ENCODE data around the gene IL20RB.
"Not testable (repeated sequence)": the region's sequence is repeated elsewhere in the genome, so short reads cannot be mapped to it uniquely, and the experiment has no call there.

IL20RB gene

GRCh38 chr3:136982520-136983138, 24.8 kb downstream of the IL20RB start:
- DNase-seq (ENCODE audit: low spot score), result no peak
- FAIRE-seq, result no peak

- DNase-seq (ENCODE audit: low spot score) (no peak), FAIRE-seq (no peak)
Measured at GRCh38 chr3:136984837-136985236, 27.1 kb downstream of the IL20RB start.

GRCh38 chr3:136987398-136987980, 29.7 kb downstream of the IL20RB start:
- not testable (repeated sequence) for DNase-seq (ENCODE audit: low spot score); FAIRE-seq

- FAIRE-seq (no peak), DNase-seq (ENCODE audit: low spot score) (no peak)
Measured at GRCh38 chr3:136988651-136989050, 30.9 kb downstream of the IL20RB start.

- FAIRE-seq, result no peak
- DNase-seq (ENCODE audit: low spot score), result no peak
Measured at GRCh38 chr3:136989781-136990524, 32.2 kb downstream of the IL20RB start.

GRCh38 chr3:136990826-136991225, 33.0 kb downstream of the IL20RB start:
- no peak for DNase-seq (ENCODE audit: low spot score)
- FAIRE-seq, result no peak

- DNase-seq (ENCODE audit: low spot score) (no peak), FAIRE-seq (no peak)
Measured at GRCh38 chr3:136992115-136992514, 34.3 kb downstream of the IL20RB start.

GRCh38 chr3:136994772-136995516, 37.2 kb downstream of the IL20RB start:
- FAIRE-seq (peak; percentile 14), DNase-seq (ENCODE audit: low spot score) (peak; percentile 17)

GRCh38 chr3:136995652-136996051, 37.9 kb downstream of the IL20RB start:
- FAIRE-seq (no peak), DNase-seq (ENCODE audit: low spot score) (no peak)

GRCh38 chr3:137000039-137000438, 42.3 kb downstream of the IL20RB start:
- DNase-seq (ENCODE audit: low spot score), result no peak
- FAIRE-seq, result no peak

- FAIRE-seq; DNase-seq (ENCODE audit: low spot score): not testable (repeated sequence)
Measured at GRCh38 chr3:137007376-137007775, 49.6 kb downstream of the IL20RB start.

GRCh38 chr3:137008131-137008530, 50.3 kb downstream of the IL20RB start:
- DNase-seq (ENCODE audit: low spot score) (no peak), FAIRE-seq (no peak)

- no peak for DNase-seq (ENCODE audit: low spot score)
- FAIRE-seq, result no peak
Measured at GRCh38 chr3:137008976-137009375, 51.2 kb downstream of the IL20RB start.

- no peak for FAIRE-seq
- no peak for DNase-seq (ENCODE audit: low spot score)
Measured at GRCh38 chr3:137010137-137010536, 52.4 kb downstream of the IL20RB start.

GRCh38 chr3:137011153-137011552, 53.4 kb downstream of the IL20RB start:
- DNase-seq (ENCODE audit: low spot score) (no peak), FAIRE-seq (no peak)

GRCh38 chr3:137012097-137012501, 54.3 kb downstream of the IL20RB start:
- DNase-seq (ENCODE audit: low spot score) (no peak), FAIRE-seq (no peak)

GRCh38 chr3:137013951-137014688, 56.3 kb downstream of the IL20RB start:
- FAIRE-seq, result peak; percentile 84

GRCh38 chr3:137017316-137017715, 59.5 kb downstream of the IL20RB start:
- not testable (repeated sequence) for DNase-seq (ENCODE audit: low spot score); FAIRE-seq

More at GRCh38 chr3:137013951-137014688, 56.3 kb downstream of the IL20RB start:
- peak; percentile 76 for DNase-seq (ENCODE audit: low spot score)

GRCh38 chr3:137020315-137020714, 62.5 kb downstream of the IL20RB start:
- FAIRE-seq, result no peak

GRCh38 chr3:137020888-137021287, 63.1 kb downstream of the IL20RB start:
- FAIRE-seq (peak; percentile 22), DNase-seq (ENCODE audit: low spot score) (no peak)

More at GRCh38 chr3:137020315-137020714, 62.5 kb downstream of the IL20RB start:
- DNase-seq (ENCODE audit: low spot score), result no peak

- FAIRE-seq, result no peak
Measured at GRCh38 chr3:137024348-137024747, 66.6 kb downstream of the IL20RB start.

More at GRCh38 chr3:137024348-137024747, 66.6 kb downstream of the IL20RB start:
- no peak for DNase-seq (ENCODE audit: low spot score)

Measured in RCC 7860 (cell line).